Measurements from ENCODE around the gene HAT1.

Gene HAT1

GRCh38 chr2:171919453-171919852 lies 2.8 kb upstream of the HAT1 start:
- DNase-seq = no peak

- DNase-seq = no peak
Observed at GRCh38 chr2:171921970-171922229, 361 bp upstream of the HAT1 start.

GRCh38 chr2:171923206-171923605 lies 945 bp downstream of the HAT1 start:
- DNase-seq = no peak

- DNase-seq = no peak
Observed at GRCh38 chr2:171924170-171924942, 2.1 kb downstream of the HAT1 start.

GRCh38 chr2:171930385-171930784 lies 8.1 kb downstream of the HAT1 start:
- DNase-seq = no peak

- no peak for DNase-seq
Observed at GRCh38 chr2:171939058-171939742, 16.9 kb downstream of the HAT1 start.

- no peak for DNase-seq
Observed at GRCh38 chr2:171939743-171940071, 17.4 kb downstream of the HAT1 start.

GRCh38 chr2:171941316-171941699 lies 19.0 kb downstream of the HAT1 start:
- DNase-seq = no peak

GRCh38 chr2:171943869-171944268 lies 21.6 kb downstream of the HAT1 start:
- DNase-seq = no peak

- no peak for DNase-seq
Observed at GRCh38 chr2:171952276-171952675, 30.0 kb downstream of the HAT1 start.

- no peak for DNase-seq
Observed at GRCh38 chr2:171952748-171953147, 30.5 kb downstream of the HAT1 start.

GRCh38 chr2:171956135-171956825 lies 34.0 kb downstream of the HAT1 start:
- DNase-seq = no peak

GRCh38 chr2:171957061-171957460 lies 34.8 kb downstream of the HAT1 start:
- DNase-seq = no peak

- DNase-seq = no peak
Observed at GRCh38 chr2:171958475-171958874, 36.2 kb downstream of the HAT1 start.

GRCh38 chr2:171959998-171960397 lies 37.7 kb downstream of the HAT1 start:
- DNase-seq = no peak

- DNase-seq = no peak
Observed at GRCh38 chr2:171960570-171960969, 38.3 kb downstream of the HAT1 start.

GRCh38 chr2:171963198-171963597 lies 40.9 kb downstream of the HAT1 start:
- DNase-seq = no peak

- no peak for DNase-seq
Observed at GRCh38 chr2:171964308-171964707, 42.0 kb downstream of the HAT1 start.

GRCh38 chr2:171965238-171965637 lies 43.0 kb downstream of the HAT1 start:
- DNase-seq = no peak

- no peak for DNase-seq
Observed at GRCh38 chr2:171965661-171966060, 43.4 kb downstream of the HAT1 start.

GRCh38 chr2:171966235-171966634 lies 44.0 kb downstream of the HAT1 start:
- DNase-seq = no peak

- no peak for DNase-seq
Observed at GRCh38 chr2:171966688-171967087, 44.4 kb downstream of the HAT1 start.

- DNase-seq = no peak
Observed at GRCh38 chr2:171968509-171968908, 46.2 kb downstream of the HAT1 start.

GRCh38 chr2:171972329-171972982 lies 50.2 kb downstream of the HAT1 start:
- no peak for DNase-seq

Data from activated gamma-delta T cell (primary cell).